GM19328 (cell line): Measurements from ENCODE around the gene ADAMTSL5.

Experiments
- ATAC-seq: cut with Tn5 transposase; IDR thresholded peaks from one replicate; pipeline ENCODE4 v1.9.1; 2021; ENCODE audit warnings: mild to moderate bottlenecking, moderate library complexity; ENCODE audit not compliant: unreplicated experiment

Gene ADAMTSL5

GRCh38 chr19:1467490-1468273 is 45.1 kb downstream of the ADAMTSL5 start:
- no peak for ATAC-seq

- ATAC-seq: no peak
Observed at GRCh38 chr19:1467215-1467489, 45.7 kb downstream of the ADAMTSL5 start.

- ATAC-seq: no peak
Observed at GRCh38 chr19:1466461-1467214, 46.2 kb downstream of the ADAMTSL5 start.

- ATAC-seq: no peak
Observed at GRCh38 chr19:1466018-1466460, 46.8 kb downstream of the ADAMTSL5 start.

GRCh38 chr19:1465191-1466016 is 47.4 kb downstream of the ADAMTSL5 start:
- no peak for ATAC-seq

- ATAC-seq: no peak
Observed at GRCh38 chr19:1461862-1462261, 51.0 kb downstream of the ADAMTSL5 start.

GRCh38 chr19:1460033-1460995 is 52.5 kb downstream of the ADAMTSL5 start:
- ATAC-seq: no peak

GRCh38 chr19:1459479-1459878 is 53.3 kb downstream of the ADAMTSL5 start:
- no peak for ATAC-seq

GRCh38 chr19:1457892-1458291 is 54.9 kb downstream of the ADAMTSL5 start:
- ATAC-seq: no peak

- no peak for ATAC-seq
Observed at GRCh38 chr19:1457031-1457739, 55.6 kb downstream of the ADAMTSL5 start.

- no peak for ATAC-seq
Observed at GRCh38 chr19:1456121-1456900, 56.5 kb downstream of the ADAMTSL5 start.

GRCh38 chr19:1455336-1456120 is 57.3 kb downstream of the ADAMTSL5 start:
- ATAC-seq: no peak
